Thyroid gland (tissue), 4 donors: Measurements from ENCODE around the gene VAMP5. TPM values are rescaled to one million over a fixed set of nuclear protein-coding genes. Genes with fewer than 3 reads are reported as not detected.
A peak's percentile ranks its signal among the peaks of the same experiment; 100 is the strongest.
"Not testable (repeated sequence)": the region's sequence is repeated elsewhere in the genome, so short reads cannot be mapped to it uniquely, and the experiment has no call there.

Experiments
- DNase-seq, 2 donors: peaks; one replicate each; pipeline ENCODE4 v3.0.0-alpha.2; 2019
- H3K27ac ChIP-seq, 3 donors: fragments of 200-600 bp; sonication (generic); 1 replicate in 2 of 3; 2 replicates in 1 of 3; pipeline ENCODE4 v1.5.1; 2016 to 2019; ENCODE audit warnings: mild to moderate bottlenecking in 1 of 3, moderate library complexity in 1 of 3
- H3K27me3 ChIP-seq: fragments of 200-600 bp; sonication (generic); one replicate; pipeline ENCODE4 v1.5.1; 2019
- H3K36me3 ChIP-seq, 2 donors: fragments of 200-600 bp; sonication (generic); one replicate each; pipeline ENCODE4 v1.5.1; 2016 to 2019
- H3K4me1 ChIP-seq, 2 donors: fragments of 200-600 bp; sonication (generic); one replicate each; pipeline ENCODE4 v1.5.1; 2017 to 2019
- H3K4me3 ChIP-seq, 3 donors: fragments of 200-600 bp; sonication (generic); replicated peaks in 1 of 3; 1 replicate in 2 of 3; 2 replicates in 1 of 3; pipeline ENCODE4 v1.5.1; 2016; ENCODE audit warnings: mild to moderate bottlenecking in 1 of 3
- H3K9me3 ChIP-seq: fragments of 200-600 bp; sonication (generic); one replicate; pipeline ENCODE4 v1.5.1; 2017
- POLR2A ChIP-seq, 2 donors: fragments of 450-650 bp; IDR thresholded peaks; one replicate each; pipeline ENCODE4 v1.6.1; 2017; ENCODE audit warnings: antibody characterized with exemption in 2 of 2, mild to moderate bottlenecking in 2 of 2, moderate library complexity in 1 of 2
- WGBS, 2 donors: methylation state at CpG; one replicate each; pipeline ENCODE4 v1.1.5; 2017; 5-methylcytosine and 5-hydroxymethylcytosine counted together
- intact Hi-C: fragments of 100-400 bp; cut with DNase I; formaldehyde crosslinking; loops from one replicate; pipeline ENCODE4 v1.15.1; 2023
- total RNA-seq, 4 donors: library from RNA; depleted of rRNA; stranded (reverse); fragments of >200 nt; gene quantifications; one replicate each; pipeline ENCODE4 v1.2.3, GENCODE V29; 2016
- TF ChIP-seq, protein P1 (sequence below), 6 experiments: fragments of 200-600 bp in 3 of 6; fragments of 450-650 bp in 3 of 6; sonication (generic) in 3 of 6; IDR thresholded peaks; one replicate each; pipeline ENCODE4 v1.5.1; 2016 to 2019; ENCODE audit warnings: antibody characterized with exemption in 6 of 6, mild to moderate bottlenecking in 2 of 6, inconsistent platforms in 1 of 6, moderate library complexity in 1 of 6

Gene VAMP5
- total RNA-seq, 4 donors from 2014 or later = 13.6 to 41.3 (median 20.7) TPM

DNA sequence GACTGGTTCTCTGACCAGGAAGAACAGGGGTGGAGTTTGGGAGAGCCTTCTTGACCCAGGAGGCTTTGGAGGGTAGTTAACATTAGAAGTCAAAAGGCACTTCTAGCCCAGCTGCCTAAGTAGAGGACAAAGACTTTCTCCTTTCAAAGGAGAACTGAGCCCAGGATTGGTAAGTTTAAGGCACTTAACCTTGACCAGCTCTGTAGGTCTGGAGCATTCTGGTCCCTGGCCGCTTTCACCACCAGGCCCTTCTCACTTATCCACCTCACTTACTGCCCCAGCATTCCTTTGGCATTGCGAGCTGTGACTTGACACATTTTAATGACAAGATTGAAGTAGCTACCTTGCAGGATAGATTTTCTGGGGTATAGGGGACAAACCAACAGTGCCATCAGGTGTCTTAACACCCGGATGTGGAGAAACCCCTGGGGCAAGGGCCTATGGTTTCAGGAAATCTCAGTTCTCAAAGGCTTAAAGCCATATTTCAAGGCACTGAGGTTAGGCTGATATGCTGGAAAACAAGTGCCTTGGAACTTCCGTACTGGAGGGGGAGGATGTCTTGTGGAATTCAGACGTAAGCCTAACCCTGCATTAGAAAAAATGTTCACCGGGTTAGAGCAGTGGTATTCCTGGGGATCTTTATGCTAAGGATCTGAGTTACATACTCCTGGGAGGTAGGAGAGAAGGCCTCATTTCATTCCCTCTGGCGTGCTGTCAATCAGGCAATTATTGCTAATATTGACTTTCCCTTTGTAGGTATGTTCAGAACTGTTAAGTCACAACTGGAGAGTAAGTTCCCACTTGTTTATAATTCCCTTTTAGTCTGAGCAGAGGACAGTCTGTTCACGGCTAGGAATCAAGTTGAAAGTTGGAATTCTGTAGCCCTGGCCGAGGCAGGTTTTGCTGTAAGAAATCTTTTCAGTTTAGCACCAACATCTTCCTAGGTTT is 23.3 kb downstream of the VAMP5 start:
- Histone ChIP-seq H3K4me3 (no peak overlapping the region), H3K9me3 (no peaks in the 10 kb centered on the region), H3K4me1 (peaks cover 32 to 40% of the 10 kb centered on the region in 2 donors), H3K36me3 (peaks cover 7 to 13% of the 10 kb centered on the region in 2 donors), H3K27me3 (no peaks in the 10 kb centered on the region), H3K27ac (no peak overlapping the region)
- intact Hi-C loops = no loop called here
- no peak for DNase-seq
- no peak for TF ChIP-seq POLR2A (IDR thresholded peaks at IDR 0.05)
- TF ChIP-seq, protein P1, sequence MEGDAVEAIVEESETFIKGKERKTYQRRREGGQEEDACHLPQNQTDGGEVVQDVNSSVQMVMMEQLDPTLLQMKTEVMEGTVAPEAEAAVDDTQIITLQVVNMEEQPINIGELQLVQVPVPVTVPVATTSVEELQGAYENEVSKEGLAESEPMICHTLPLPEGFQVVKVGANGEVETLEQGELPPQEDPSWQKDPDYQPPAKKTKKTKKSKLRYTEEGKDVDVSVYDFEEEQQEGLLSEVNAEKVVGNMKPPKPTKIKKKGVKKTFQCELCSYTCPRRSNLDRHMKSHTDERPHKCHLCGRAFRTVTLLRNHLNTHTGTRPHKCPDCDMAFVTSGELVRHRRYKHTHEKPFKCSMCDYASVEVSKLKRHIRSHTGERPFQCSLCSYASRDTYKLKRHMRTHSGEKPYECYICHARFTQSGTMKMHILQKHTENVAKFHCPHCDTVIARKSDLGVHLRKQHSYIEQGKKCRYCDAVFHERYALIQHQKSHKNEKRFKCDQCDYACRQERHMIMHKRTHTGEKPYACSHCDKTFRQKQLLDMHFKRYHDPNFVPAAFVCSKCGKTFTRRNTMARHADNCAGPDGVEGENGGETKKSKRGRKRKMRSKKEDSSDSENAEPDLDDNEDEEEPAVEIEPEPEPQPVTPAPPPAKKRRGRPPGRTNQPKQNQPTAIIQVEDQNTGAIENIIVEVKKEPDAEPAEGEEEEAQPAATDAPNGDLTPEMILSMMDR (IDR thresholded peaks at IDR 0.05) = no peak
- WGBS, 2 donors = 87 to 88% methylated on average over 9 of the region's 9 CpGs

DNA sequence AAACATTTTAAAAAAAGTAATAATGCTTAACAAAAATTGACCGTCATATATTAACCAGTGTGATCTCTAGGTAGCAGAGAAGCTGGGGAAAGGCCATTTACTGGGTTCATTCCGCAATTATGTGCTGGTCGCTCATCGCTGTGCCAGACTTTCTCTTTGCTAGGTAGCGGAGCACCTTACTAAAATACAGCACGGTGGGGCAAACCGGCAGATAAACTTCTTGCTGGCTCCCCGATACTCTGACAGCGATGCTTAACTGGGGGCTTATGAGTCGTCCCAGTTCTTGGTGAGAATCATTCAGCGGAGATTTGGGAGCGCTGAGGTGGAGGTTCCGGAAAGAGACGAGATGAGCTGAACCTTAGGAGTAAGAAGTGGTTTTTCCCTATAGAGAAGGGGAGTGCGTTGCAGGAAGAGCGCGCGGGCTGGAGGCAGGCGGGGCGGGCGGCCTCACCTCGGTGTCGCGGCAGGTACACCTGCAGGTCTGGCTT is 27.0 kb downstream of the VAMP5 start:
- Histone ChIP-seq H3K4me3 (peak overlapping the region; percentile 47 to 77 (median 68)), H3K27me3 (no peaks in the 10 kb centered on the region), H3K36me3 (peaks cover 7 to 13% of the 10 kb centered on the region in 2 donors), H3K4me1 (peaks cover 14 to 17% of the 10 kb centered on the region in 2 donors), H3K9me3 (no peaks in the 10 kb centered on the region), H3K27ac (peak overlapping the region; percentile 53 to 61 (median 60))
- DNase-seq = no peak
- intact Hi-C loops = no loop called here
- WGBS, 2 donors = 5 to 10% methylated on average over 18 to 22 of the region's 24 CpGs
- TF ChIP-seq, protein P1 (IDR thresholded peaks at IDR 0.05) = no peak
- TF ChIP-seq POLR2A (IDR thresholded peaks at IDR 0.05) = no peak

DNA sequence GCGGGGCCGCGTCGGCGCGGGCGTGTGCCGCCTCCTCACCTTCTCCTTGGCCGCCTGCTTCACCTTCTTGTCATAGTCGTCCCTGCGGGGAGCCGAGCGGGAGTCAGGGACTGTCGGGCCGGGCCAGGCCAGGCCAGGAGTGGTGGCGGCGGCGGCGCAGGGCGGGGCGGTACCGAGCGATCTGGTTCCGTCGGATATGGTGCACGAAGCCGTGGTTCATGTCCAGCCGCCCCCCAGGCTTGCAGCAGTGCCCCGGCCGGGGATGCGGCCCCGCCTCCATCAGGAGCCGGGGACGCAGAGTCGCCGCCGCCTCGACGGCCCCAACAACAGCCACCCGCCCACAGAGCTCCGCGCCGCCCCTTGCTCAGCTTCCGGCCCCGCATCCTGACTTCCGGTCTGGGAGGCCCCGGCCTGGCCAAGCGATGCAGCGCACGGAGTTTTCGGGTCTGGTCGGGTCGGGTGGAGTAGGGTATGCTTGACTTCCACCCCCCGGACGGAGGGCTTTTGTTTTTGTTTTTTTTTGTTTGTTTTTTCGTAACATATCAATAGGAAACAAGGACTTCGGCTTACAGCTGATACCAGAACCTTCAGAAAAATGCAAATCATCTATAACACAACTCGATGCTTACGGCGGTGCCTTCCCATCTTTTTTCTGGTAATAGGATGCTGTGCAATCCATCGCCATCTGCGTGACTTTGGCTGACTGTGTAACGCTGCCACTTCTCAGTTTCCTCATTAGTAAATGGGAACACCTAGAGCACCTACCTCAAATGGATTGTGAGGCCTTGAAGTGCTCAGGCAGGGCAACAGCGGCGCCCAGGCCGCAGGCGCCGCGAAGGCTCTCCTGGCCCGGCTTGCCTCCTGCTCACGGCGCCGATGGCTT is 27.7 kb downstream of the VAMP5 start, which contains the start of gene C2orf68:
Gene C2orf68 (minus strand): TSS at position 362 of the 883 bp plus-strand sequence. CDS start 82 bp downstream, at position 280.
- Histone ChIP-seq H3K27me3 (no peaks in the 10 kb centered on the region), H3K9me3 (no peaks in the 10 kb centered on the region), H3K4me1 (peaks cover 16 to 18% of the 10 kb centered on the region in 2 donors), H3K4me3 (peak within 1 kb of the TSS; percentile 47 to 77 (median 68)), H3K36me3 (peaks cover 7 to 13% of the 10 kb centered on the region in 2 donors), H3K27ac (peak within 1 kb of the TSS; percentile 53 to 61 (median 60))
- intact Hi-C loops = no loop called here
- DNase-seq = peak; percentile 90 to 93
- whole genome bisulfite sequencing, 2 donors = 17 to 23% methylated on average over 31 to 43 of the region's 73 CpGs
- peak in 1 of 2 donors; percentile 76 for TF ChIP-seq POLR2A (IDR thresholded peaks at IDR 0.05)
- TF ChIP-seq, protein P1 (IDR thresholded peaks at IDR 0.05) = no peak

DNA sequence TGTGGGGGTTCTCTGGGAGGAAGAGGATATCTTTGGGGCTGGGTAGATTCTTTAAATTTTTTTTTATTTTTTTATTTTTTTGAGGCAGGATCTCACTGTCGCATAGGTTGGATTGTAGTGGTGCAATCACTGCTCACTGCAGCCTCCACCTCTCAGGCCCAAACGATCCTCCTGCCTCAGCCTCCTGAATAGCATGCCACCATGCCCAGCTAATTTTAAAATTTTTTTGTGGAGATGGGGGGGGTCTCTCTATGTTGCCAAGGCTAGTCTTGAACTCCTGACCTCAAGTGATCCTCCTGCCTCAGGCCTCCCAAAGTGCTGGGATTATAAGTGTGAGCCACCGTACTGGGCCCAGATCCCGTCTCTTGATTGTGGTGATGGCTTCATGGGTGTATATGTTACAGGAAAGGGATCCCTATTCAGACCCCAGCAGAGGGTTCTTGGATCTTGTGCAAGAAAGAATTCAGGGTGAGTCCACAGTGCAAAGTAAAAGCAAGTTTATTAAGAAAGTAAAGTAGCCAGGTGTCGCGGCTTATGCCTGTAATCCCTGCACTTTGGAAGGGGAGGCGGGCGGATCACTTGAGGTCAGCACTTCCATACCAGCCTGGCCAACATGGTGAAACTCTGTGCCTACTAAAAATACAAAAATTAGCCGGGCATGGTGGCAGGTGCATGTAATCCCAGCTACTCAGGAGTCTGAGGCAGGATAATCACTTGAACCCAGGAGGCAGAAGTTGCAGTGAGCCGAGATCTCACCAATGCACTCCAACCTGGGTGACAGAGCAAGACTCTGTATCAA is 29.7 kb downstream of the VAMP5 start:
- Histone ChIP-seq H3K36me3 (peaks cover 4 to 6% of the 10 kb centered on the region in 2 donors), H3K4me1 (peaks cover 26% of the 10 kb centered on the region in 2 donors), H3K4me3 (no peak overlapping the region), H3K27me3 (no peaks in the 10 kb centered on the region), H3K9me3 (no peaks in the 10 kb centered on the region), H3K27ac (no peak overlapping the region)
- DNase-seq = no peak
- intact Hi-C loops = no loop called here
- TF ChIP-seq POLR2A (IDR thresholded peaks at IDR 0.05) = no peak
- TF ChIP-seq, protein P1 (IDR thresholded peaks at IDR 0.05) = no peak
- WGBS, 2 donors = 86 to 88% methylated on average over 10 of the region's 10 CpGs

DNA sequence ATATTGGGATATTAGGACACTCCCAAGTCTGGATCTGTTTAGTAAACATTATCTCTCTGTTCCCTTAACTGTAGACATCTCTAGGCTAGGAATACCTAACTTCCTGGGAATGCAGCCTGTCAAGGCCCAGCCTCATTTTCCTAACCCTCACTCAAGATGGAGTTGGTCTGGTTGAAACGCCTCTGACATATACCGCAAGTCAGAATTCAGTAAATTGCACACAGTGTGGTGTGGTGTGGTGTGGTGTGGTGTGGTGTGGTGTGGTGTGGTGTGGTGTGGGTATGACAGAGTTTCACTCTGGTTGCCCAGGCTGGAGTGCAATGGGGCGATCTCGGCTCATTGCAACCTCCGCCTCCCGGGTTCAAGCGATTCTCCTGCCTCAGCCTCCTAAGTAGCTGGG is 30.5 kb downstream of the VAMP5 start:
- WGBS, 2 donors = 94 to 97% methylated on average over 7 of the region's 7 CpGs
- H3K9me3 ChIP-seq, intact Hi-C loops: not testable (repeated sequence)

More for the DNA sequence above, 30.5 kb downstream of the VAMP5 start:
- not testable (repeated sequence) for H3K27me3 ChIP-seq, H3K36me3 ChIP-seq, DNase-seq, H3K27ac ChIP-seq, H3K4me3 ChIP-seq
- H3K4me1 ChIP-seq = peaks cover 26% of the 10 kb centered on the region in 2 donors
